Liver (tissue), 3 donors: Measurements from ENCODE around the gene GIGYF1.

Source experiments
- ATF3 ChIP-seq: IDR thresholded peaks from 2 replicates; pipeline ENCODE4 v1.6.1; 2016; ENCODE audit warnings: antibody characterized with exemption
- CTCF ChIP-seq: fragments of 150-350 bp; IDR thresholded peaks from 2 replicates; pipeline ENCODE4 v1.5.1; 2017; ENCODE audit warnings: improper control_type of control experiment, low read depth, low read length; ENCODE audit not compliant: missing input control
- EGR1 ChIP-seq, 2 donors: IDR thresholded peaks; 2 replicates each; pipeline ENCODE4 v1.6.1; 2016 to 2018; ENCODE audit warnings: antibody characterized with exemption in 2 of 2, low read depth in 2 of 2
- FOXA2 ChIP-seq: IDR thresholded peaks from 2 replicates; pipeline ENCODE4 v1.6.1; 2016; ENCODE audit warnings: antibody characterized with exemption
- HNF4A ChIP-seq, 2 donors: conservative IDR thresholded peaks; 2 replicates each; pipeline ENCODE4 v1.6.1; 2016; ENCODE audit warnings: antibody characterized with exemption in 2 of 2, mild to moderate bottlenecking in 2 of 2
- JUND ChIP-seq, 2 donors: IDR thresholded peaks; 2 replicates each; pipeline ENCODE4 v1.6.1; 2016; ENCODE audit warnings: antibody characterized with exemption in 2 of 2
- NR2F2 ChIP-seq: IDR thresholded peaks from 2 replicates; pipeline ENCODE4 v1.6.1; 2016; ENCODE audit warnings: antibody characterized with exemption
- RAD21 ChIP-seq, 2 donors: IDR thresholded peaks; 2 replicates each; pipeline ENCODE4 v1.6.1; 2016; ENCODE audit warnings: antibody characterized with exemption in 2 of 2, mild to moderate bottlenecking in 2 of 2
- REST ChIP-seq: IDR thresholded peaks from 2 replicates; pipeline ENCODE4 v1.6.1; 2016; ENCODE audit warnings: antibody characterized with exemption, mild to moderate bottlenecking
- SP1 ChIP-seq: IDR thresholded peaks from 2 replicates; pipeline ENCODE4 v1.6.1; 2018; ENCODE audit warnings: antibody characterized with exemption, mild to moderate bottlenecking
- TAF1 ChIP-seq: conservative IDR thresholded peaks from 2 replicates; pipeline ENCODE4 v1.6.1; 2016; ENCODE audit warnings: antibody characterized with exemption, mild to moderate bottlenecking
- YY1 ChIP-seq: IDR thresholded peaks from 2 replicates; pipeline ENCODE4 v1.6.1; 2016; ENCODE audit warnings: antibody characterized with exemption, mild to moderate bottlenecking
- TF ChIP-seq, protein P1 (sequence below): IDR thresholded peaks from 2 replicates; pipeline ENCODE4 v1.6.1; 2016; ENCODE audit warnings: antibody characterized with exemption
- TF ChIP-seq, protein P2 (sequence below): IDR thresholded peaks from 2 replicates; pipeline ENCODE4 v1.6.1; 2016; ENCODE audit warnings: antibody characterized with exemption
- donor health status: healthy.
- donor health status: healthy.

GRCh38 chr7:100688326-100688860 is 5.7 kb downstream of the GIGYF1 start:
- TF ChIP-seq ATF3 (no peak), CTCF (no peak), YY1 (no peak), RAD21 (IDR thresholded peaks at IDR 0.05) (no peak), REST (no peak), SP1 (no peak), EGR1 (IDR thresholded peaks at IDR 0.05; ENCODE audit: low read depth in 2 of 2) (no peak), TAF1 (no peak), FOXA2 (no peak), NR2F2 (no peak), JUND (IDR thresholded peaks at IDR 0.05) (no peak), HNF4A (conservative IDR thresholded peaks at IDR 0.05) (no peak)
- TF ChIP-seq, protein P1, sequence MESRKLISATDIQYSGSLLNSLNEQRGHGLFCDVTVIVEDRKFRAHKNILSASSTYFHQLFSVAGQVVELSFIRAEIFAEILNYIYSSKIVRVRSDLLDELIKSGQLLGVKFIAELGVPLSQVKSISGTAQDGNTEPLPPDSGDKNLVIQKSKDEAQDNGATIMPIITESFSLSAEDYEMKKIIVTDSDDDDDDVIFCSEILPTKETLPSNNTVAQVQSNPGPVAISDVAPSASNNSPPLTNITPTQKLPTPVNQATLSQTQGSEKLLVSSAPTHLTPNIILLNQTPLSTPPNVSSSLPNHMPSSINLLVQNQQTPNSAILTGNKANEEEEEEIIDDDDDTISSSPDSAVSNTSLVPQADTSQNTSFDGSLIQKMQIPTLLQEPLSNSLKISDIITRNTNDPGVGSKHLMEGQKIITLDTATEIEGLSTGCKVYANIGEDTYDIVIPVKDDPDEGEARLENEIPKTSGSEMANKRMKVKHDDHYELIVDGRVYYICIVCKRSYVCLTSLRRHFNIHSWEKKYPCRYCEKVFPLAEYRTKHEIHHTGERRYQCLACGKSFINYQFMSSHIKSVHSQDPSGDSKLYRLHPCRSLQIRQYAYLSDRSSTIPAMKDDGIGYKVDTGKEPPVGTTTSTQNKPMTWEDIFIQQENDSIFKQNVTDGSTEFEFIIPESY: no peak
- TF ChIP-seq, protein P2, sequence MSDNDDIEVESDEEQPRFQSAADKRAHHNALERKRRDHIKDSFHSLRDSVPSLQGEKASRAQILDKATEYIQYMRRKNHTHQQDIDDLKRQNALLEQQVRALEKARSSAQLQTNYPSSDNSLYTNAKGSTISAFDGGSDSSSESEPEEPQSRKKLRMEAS: no peak
